Measurements from ENCODE around the gene HMG20A.

GRCh38 chr15:77497110-77497737 is 76.5 kb downstream of the HMG20A start:
- TF ChIP-seq EZH2 (IDR thresholded peaks at IDR 0.05) (no peak), FOXP2 (optimal IDR thresholded peaks at IDR 0.05; ENCODE audit: control extremely low read depth, extremely low read length, insufficient read depth) (no peak)
